Measurements from ENCODE around the gene PCDHA3.

DNA sequence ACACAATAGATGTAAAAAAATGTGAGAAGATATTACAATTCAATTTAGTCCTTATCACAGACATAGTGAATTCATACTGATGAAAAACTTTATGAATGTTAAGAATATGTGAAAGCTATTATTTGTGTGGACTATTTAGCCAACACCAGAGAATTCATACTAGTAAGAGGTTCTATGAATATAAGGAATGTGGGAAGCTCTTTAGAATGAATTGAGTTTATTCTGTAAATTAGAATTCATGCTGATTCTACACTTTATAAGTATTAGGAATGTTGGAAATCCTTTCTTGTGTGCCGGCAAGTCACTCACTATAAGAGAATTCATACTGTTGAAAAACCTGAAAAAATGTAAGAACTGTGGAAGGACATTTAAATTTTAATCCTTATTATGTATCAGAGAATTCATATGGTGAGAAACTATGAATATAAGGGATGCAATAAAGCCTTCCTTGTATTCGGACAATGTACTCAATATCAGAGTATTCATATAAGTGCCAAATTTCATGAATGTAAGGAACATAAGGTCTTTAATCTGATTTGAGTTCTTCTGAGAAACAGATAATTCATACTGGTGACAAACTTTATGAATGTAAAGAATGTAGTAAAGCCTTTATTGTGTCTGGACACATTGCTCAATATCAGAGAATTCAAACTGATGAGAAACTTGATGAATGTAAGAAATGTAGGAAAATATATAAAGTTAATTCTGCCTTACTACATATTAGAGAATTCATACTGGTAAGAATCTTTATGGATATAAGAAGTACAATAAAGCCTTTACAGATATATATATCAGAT is 36.5 kb upstream of the PCDHA3 start:
- TF ChIP-seq CTCF (IDR thresholded peaks at IDR 0.05; ENCODE audit: low read length) (no peak), EZH2 (IDR thresholded peaks at IDR 0.05; ENCODE audit: borderline replicate concordance, low read length) (no peak)
